COR-L47 (cell line): ENCODE results near the gene PTPRE.
A peak's percentile ranks its signal among the peaks of the same experiment; 100 is the strongest.

Source experiments
- DNase-seq: peaks from one replicate; lab custom pipeline; 2025; lab: John Stamatoyannopoulos, UW

The PTPRE gene

DNA sequence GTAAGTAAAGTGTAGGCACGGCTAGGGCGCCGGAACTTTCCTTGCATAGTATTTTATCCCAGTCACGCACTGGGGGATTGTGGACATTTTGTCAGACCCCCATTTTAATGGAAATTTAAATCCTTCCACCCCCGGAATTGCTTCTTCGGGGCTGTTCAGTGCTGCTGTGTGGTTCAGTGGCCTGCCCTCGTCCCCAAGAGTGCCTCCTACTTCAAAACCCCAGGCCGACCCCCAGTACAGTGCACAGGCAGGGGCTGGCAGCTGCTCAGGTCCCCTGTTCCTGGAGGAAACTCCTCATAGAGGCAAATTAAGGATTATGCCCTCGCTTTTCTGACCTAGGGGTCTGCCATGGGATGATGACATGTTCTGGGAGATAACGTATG is 94.5 kb downstream of the PTPRE start:
- DNase-seq = no peak

DNA sequence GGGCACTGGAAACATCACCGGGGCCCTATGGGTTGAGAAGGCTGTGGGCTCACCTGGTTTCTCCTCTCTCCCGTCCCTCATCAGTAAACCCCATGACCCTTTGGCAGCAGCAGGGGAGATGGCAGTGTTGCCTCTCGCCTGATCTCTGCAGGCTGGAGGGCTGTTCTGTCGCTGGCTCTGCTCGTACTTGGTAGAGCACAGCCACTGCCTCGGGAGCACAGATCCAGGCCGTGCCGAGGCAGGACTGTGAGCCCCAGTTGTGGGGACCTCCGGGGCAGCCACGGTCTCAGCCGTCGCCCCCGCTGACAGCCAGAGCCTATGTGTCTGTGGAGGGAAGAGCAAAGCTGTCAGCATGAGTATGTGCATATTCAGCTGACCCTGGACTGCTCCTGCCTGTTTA is 94.9 kb downstream of the PTPRE start:
- DNase-seq = no peak

DNA sequence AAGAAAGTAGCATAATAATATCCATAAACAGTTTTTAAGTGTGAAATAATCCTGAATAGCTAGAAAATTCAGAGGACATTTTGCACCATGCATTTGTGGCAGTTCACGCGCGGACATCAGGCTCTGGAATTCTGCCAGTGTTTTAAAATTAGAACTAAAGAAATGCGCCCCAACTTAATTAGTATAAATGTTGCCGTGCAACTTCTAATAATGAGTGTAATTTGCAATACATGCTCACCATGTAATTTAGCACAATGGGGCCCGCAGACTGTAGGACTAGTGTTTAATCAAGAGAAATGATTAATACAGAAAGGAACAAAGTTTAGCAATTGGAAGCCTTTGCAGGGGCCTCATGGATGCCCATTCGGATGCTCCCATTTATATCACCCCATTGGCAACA is 96.6 kb downstream of the PTPRE start:
- no peak for DNase-seq

DNA sequence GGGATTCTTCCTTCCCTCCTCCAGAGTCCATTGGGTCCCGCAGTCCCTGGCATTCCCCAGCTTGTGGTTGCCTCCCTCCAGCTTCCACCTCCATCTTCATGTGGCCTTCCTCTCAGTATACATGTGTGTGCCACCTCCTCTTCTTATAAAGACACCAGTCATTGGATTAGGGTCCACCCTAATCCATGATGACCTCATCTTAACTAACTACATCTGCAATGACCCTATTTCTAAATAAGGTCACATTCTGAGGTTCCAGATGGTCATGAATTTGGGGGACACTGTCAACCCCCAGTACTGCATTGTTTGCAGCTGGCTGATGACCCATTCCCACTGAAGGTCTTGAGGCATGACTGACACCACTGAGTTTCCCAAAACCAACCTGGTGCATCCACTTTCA is 99.0 kb downstream of the PTPRE start:
- no peak for DNase-seq

DNA sequence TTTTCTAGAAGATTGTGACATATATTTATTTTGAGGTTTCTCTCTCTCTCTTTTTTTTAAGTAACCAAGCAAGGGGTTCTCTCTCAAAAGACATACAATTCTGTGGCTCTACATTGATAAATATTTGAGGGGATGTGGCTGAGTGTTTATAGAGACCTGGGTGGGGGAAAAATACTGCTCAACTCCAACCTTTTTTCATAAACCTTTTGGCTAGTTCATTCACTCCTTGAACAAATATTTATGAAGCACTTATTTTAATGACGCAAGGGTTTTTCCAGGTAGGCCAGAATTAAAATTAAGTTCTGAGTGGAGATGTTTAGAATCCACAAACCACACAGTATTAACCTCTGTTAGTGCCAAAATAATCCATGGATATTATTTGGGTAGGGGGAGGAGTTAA is 100.2 kb downstream of the PTPRE start:
- no peak for DNase-seq

DNA sequence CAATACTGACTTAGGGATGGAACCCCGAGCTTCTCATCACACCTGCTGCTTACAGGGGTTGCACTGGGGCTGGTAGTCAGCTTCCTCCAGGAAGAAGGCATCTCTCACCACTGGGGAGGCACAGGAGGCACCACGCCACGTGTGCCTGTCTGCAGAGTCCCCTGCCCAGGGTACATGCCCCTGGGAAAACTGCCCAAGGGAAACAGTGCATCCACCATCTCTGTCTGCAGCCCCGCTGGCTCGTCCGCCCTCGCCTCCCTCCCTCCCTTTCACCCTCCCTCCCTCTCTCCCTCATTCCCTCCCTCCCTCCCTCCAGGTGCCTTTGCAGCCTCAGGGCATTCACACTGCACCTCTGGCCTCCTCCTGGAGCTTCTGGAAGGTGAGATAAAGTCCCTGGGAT is 101.1 kb downstream of the PTPRE start:
- no peak for DNase-seq

DNA sequence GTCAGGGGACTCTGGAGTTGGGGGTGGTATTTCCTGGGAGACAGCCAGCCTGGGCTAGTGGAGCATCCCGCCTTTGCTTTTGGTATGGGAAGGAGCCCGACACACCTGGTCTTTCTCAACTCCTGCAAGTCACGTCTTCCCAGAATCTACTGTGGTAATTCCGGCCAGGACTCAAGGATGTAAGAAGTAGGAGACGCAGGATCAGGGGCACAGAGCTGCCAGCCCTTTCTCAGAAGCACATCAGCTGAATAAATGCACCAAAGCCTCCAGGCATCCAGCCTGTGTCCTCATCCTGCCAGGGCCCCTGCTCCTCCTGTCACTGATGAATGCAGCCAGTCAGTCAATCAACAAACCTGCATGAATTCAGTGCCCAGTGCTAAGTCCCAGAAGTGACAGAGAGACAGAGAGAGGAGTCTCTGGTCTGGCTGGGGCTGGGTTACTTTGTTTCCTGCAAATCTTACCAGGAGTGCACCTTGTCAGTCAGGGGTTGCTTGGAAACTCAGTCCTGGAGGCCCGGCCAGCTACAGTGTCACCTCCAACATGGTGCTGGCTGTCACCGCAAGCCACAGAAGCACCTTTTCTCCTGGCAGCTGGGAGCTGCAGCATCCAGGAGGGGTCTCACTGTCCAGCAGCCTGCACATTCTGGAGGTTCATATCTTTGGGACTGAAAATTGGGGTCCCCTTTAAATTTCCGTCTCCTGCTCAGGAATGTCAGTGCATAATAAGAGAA is 101.8 kb downstream of the PTPRE start:
- no peak for DNase-seq

DNA sequence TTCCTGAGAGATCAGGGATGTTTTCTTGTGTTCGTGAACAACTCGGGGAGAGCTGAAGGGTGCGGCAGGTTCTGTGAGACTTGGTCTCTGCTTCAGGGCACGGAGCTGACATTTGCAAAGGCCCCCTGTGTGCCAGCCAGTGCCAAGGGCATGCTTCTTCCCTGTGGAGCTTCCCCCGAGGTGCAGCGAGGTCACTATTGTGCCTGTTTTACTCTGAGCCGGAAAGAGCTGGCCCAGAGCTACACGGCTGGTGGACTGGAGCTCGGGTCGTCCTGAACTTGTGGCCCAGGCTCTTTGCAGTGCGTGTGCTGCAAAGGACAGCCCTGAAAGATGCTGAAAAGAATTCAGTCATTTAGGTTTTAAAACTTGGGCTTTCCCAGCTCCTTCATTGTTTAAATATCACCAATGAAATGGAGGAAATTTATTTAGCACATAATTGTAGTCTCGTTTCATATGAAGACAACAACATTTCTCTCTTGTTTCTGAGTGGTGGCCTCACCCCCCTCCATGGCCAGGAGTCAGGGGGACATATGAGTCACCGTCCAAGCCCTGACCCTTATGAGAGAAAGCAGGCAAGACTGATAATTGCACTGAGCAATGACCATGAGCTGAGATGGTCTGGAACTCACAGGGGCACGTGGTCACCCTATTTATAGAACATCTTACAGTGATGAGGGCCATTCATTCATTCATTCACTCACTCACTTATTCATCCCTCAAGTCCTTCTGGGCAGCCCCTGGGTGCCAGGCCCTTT is 102.6 kb downstream of the PTPRE start:
- DNase-seq = no peak

DNA sequence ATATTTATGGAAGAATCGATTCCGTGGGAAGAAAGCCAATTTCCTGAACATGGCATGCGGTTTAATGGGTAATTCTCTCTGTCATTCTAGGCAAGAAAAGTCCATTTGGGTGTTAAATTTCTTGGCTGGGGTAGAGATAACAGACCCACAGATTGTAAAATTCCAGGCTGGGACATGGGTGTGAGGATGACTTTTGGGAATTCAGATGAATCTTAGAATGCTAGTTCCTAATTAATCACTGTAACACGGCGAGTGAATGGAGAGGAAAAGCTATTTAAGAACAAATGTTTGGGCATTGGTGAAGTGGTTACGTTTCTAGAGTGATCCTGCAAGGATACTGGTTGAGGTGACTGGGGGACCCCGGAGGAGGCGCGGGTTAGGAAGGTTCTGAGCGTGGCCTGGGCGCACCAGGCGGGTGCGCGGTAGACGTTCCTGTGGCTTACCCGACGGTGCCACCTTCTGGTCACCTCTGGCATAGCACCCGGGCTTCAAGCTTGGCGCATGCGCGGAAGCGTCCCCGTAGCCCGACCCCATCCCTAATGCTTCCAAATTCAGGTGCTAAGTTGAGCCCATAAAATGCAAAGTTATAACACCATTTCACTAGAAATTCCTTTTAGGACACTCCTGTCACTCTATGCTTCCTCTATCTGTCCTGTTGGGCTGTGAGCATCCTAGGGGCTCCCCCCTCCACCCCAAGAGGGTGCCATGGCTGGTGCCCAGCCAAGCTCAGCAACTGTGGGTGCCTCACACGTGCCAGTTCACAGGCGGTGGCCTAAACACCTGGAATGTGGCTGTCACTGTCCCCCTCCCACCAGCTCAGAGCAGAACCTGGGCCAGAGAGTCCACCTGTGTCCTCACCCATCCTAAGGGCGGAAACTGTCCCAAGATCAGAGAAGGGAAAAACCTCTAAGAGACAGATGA is 104.4 kb downstream of the PTPRE start:
- DNase-seq = peak; percentile 22

DNA sequence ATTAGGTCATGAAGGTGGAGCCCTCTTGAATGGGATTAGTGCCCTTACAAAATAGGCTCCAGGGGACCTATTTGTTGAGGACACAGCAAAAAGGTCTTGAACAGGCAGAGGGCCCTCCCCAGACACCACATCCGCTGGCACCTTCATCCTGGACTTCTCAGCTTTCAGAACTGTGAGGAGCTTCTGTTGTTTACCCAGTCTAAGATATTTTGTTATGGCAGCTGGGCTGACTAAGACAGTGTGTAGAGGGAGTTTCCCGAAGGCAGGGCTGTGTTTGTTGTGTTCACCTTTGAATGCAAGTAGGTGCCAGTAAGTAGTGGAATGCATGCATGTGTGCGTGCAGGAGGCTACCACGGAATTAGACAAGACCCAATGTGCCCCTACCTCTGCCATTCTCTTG is 106.7 kb downstream of the PTPRE start:
- DNase-seq = no peak

DNA sequence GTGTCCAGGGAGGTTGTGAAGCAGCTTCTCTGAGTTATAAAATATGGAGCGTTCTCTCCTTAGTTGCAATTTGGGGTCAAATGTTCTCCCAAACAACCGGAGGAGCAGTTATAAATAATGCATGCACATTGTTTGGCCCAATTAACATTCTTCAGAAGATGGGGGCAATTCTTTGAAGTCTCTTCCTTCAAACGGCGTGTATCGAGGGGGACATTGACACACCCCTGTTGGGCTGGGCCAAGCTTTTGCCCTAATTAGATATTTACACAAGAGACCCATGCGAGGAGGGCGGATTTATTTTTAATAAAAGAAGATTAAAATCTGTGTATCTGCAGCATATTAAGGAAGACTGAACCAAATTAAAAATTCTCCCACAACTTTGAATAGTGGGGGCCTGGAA is 107.3 kb downstream of the PTPRE start:
- no peak for DNase-seq

DNA sequence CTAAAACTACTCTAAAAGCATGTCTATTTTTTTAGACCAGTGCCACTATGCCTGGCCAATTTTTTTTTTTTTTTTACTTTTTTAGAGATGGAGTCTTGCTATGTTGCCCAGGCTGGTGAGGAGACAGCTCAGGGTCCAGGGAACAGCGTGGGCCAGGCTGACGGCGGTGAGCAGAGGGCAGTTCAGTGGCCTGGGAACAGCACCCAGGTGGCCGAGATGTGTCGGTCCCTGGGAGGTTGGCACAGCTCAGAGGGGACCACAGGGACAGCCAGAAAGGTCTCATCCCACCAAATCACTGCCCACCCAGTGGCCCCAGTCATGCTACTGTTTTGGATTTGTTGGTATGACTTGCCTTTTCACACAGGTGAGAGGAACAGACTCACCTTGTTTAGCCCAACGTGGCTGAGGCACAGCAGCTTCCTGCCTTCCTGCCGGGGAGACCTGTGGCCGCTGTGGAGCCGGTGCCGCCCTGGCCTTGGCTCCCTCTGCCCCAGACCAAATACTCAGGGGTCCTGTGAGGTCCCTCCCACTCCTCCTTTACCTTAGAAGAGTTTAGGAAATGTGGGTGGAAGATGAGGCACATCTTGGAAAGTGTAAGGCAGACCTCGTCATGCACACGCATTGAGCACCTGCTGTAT is 109.6 kb downstream of the PTPRE start:
- DNase-seq = no peak

DNA sequence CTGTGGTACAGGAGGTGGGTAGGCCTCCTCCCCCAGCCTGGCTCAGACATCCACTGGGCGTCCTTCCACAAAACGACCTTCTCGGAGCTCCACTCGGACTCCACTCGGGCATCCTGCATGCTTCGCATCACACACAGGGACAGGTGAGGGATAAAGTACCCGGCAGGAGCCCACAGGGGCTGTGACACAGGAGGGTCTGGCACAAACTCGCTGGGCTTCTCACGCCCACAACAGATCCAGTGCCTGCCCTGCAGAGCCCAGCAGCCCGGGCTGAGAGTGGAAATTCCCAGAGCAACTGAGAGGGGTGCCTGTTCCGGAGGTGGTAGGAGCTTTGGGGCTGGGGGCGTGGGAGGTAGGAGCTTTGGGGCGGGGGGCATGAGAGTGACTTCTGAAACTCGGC is 110.9 kb downstream of the PTPRE start:
- no peak for DNase-seq

DNA sequence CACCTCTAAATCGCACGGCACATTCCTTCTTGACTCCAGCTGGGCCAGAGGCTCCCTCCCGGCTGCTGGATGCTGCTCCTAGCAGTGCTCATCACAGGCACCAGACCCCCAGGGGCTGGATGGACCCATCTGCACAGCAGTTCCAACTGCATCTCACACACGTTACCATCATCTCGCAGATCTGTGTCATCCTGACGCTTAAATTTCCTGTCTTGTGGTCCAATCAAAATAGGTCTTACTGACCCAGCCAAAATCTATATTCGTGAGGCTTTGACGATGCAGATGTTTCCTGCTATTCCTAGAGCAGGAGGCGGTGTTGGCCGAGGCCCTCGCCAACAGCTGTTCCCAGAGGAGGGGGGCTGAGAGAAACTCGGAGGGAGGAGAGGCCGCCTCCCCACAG is 111.3 kb downstream of the PTPRE start:
- no peak for DNase-seq

DNA sequence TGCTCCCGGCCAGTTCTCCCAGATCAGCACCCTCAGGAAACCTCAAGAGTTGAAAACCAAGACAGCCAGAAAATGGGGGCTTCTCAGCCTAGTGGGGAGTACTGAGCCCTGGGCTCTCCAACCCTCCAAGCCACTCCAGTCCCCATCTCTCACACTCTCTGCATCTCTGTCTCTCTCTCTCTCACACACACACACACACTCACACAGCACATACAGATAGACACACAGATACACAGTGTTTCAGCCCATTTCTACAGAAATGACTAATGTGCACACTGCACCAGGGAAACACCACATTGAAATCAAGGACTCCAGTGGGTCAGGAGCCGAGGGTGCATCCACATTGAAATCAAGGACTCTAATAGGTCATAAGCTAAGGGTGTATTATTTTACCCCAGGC is 111.8 kb downstream of the PTPRE start:
- no peak for DNase-seq

DNA sequence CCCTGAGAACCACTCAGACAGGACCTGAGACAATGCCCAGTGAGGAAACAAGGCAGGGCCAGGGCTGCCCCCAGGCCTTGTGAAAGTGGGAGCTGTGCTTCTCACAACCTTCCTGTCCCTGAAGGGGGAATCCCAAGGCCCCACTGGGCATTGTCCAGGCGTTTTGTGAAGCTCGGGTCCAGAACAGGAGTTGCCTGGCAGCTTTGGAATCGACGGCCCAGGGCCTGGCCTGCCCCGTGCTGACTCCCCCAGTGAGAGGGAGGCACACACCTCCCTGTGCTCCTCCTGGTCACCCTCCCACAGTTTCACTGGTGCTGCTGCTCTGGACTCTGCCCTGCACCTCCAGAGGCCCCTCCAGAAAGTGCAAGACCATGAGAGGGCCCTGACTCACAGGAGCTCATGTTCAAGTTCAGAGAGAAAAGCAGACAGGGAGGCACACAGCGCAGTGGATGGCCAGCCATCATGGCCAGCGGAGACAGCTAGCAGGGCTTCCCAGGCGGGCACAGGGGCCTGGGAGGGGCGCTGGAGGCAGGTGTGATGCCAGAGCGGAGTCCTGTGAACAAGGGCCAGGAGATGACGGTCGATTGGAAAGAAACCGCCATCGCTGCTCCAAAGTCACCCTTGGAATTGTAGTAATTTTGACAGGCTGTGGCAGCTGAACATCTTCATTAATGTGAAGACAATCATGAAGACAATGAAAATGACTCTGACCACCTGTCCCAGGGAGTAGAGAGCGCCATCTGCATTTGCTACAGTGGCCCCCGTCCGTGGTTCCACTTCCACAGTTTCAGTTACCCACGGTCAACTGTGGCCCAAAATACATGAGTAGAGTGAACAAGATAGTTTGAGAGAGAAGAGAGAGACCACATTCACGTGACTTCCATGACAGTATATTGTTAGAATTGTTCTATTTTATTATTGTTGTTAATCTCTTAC is 115.6 kb downstream of the PTPRE start:
- DNase-seq = no peak

DNA sequence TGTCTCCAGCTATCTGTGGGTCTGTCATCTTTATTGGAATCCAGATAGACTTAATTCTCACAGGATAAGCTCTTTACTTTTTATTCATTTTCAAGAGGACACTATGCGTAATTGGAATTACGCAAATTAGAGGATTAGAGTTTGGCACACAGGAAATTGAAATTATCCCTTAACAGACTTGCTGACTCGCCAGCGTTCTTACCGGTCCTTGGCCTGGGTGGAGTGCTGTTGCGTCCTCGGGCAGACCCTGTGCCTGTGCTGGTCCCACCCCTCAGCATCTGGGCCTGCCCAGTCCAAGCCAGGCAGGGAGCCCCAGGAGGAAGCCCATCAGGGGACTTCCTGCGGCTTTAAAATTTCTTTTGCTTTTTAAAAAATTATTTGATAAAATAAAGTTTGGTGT is 117.5 kb downstream of the PTPRE start:
- DNase-seq = no peak

DNA sequence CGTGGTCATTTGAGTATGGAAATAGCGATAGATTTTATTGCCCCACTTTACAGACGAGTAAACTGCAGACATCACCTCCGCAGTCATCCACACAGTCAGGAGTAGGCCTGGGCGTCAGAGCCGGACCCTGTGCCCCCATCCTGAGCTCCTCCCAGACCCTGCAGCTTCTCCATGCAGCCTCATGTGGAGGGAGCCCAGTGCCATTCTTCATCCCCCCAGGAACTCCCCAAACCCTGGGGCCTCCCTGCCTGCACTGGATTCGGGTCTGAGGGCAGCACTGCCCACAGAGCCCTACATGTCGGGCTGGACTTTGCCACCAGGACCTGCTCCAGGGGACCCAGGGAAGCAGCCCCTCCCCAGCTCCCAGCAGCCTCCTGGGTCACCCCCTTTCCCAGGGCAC is 118.5 kb downstream of the PTPRE start:
- no peak for DNase-seq

DNA sequence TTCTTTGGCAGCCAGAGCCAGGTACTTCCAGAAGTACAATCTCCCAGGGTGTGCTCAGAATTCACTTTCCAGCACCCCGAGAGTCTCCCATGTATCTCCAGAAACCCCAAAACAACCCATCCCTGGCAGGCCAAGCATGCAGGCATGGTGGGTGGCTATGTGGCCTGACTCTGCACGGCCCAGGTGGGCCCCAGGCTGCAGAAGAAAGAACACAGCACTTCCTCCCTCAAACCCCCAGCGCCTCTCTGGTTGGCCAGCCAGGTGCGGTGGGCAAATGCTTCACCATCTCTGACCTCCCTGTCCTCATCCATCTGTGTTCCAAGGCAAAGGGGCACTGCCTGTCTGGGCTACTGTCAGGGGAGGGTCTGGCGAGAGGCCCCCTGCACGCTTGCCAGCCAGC is 119.0 kb downstream of the PTPRE start:
- no peak for DNase-seq

DNA sequence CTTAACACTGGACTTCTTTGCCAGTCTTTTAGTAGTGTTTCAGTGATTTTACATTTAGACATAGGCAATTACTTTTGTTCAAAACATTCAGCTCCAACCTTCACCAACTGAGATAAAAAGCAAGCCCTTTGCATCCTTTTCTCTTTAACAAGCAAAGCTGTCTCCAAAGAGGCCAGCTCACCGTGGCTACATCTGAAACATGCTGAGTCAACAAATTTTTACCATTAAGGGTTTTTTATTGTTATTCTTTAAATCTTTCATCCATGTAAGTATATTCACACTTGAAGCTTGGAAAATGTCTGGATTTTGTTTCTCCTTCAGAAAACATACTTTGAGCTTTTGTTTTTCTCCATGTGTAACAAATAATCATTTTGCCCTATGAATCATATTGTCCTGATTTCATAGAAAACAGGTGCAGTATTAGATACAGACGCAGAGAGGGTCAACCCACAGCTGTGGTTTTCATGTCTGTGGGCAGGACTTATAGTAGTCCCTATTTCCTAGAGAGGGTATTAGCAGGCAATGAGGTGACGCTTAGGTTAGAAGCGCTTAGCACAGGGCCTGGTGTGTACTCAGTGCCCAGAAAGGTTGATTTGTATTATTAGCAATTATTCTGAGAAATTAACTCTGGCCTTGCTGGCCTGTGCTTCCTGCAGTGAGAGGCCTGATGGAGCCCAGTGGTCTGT is 119.9 kb downstream of the PTPRE start:
- no peak for DNase-seq

DNA sequence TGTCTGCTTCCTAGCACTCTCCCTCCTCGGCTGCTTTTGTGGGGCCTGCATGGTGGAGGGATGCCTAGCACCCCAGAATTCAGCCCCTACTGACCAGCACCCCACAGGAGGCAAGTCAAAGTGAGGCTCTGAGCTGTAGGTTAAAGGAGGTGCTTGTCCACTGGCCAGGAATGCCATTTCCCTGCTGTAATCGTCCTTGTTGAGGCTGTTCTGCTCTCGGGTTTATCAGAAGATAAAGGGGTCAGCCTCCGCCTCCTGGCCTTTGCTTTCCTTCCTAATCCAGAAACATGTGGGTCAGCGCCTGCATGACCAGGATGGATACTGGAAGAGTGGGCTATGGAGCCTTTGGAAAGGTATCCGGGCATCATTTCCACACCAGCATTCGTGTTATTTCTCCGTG is 120.4 kb downstream of the PTPRE start:
- DNase-seq = no peak
